ENCODE measurements around the gene TLK1. TPM values are rescaled to one million over a fixed set of nuclear protein-coding genes. Genes with fewer than 3 reads are reported as not detected.

TLK1 gene
- total RNA-seq, 1 donor from 2014 or later, result 50.2 TPM

- no peak overlapping the region for H3K27ac ChIP-seq (ENCODE audit: low read depth, low read length)
- DNase-seq (ENCODE audit: low read depth), result no peak
- Mint-ChIP-seq H3K27ac (ENCODE audit: unreplicated experiment) (no peak overlapping the region), H3K4me1 (ENCODE audit: low read depth, unreplicated experiment) (peaks cover 22% of the 10 kb centered on the region), H3K4me3 (ENCODE audit: unreplicated experiment) (no peak overlapping the region), H3K27me3 (ENCODE audit: low read depth, unreplicated experiment) (no peaks in the 10 kb centered on the region), H3K36me3 (ENCODE audit: low read depth, unreplicated experiment) (peaks cover 27% of the 10 kb centered on the region), H3K9me3 (ENCODE audit: unreplicated experiment) (no peaks in the 10 kb centered on the region)
- no peaks in the 10 kb centered on the region for H3K9me3 ChIP-seq (ENCODE audit: insufficient read depth, low read depth, low read length)
- H2AFZ ChIP-seq (ENCODE audit: low read depth, low read length), result no peak overlapping the region
- no peaks in the 10 kb centered on the region for H3K27me3 ChIP-seq (ENCODE audit: insufficient read depth, low read length)
- H3K4me2 ChIP-seq (ENCODE audit: low read length), result no peak overlapping the region
- H3K36me3 ChIP-seq (ENCODE audit: insufficient read depth, low read length), result peaks cover 19% of the 10 kb centered on the region
- peaks cover 27% of the 10 kb centered on the region for H3K4me1 ChIP-seq (ENCODE audit: insufficient read depth, low read length)
- no peak overlapping the region for H3K9ac ChIP-seq (ENCODE audit: low read length)
- no peak overlapping the region for H3K4me3 ChIP-seq (ENCODE audit: insufficient read depth, low read depth, low read length)
- no peaks in the 10 kb centered on the region for H3K79me2 ChIP-seq (ENCODE audit: insufficient read depth, low read length)
- TF ChIP-seq EZH2 (IDR thresholded peaks at IDR 0.05; ENCODE audit: insufficient read depth, low read length) (no peak), CTCF (IDR thresholded peaks at IDR 0.05; ENCODE audit: insufficient read depth, low read depth, low read length) (no peak)
- no peak for FAIRE-seq
- H4K20me1 ChIP-seq (ENCODE audit: insufficient read depth, low read length), result peaks cover 35% of the 10 kb centered on the region
These were observed 190.7 kb downstream of the TLK1 start for GRCh38 chr2:170969872-170970496.

- Histone ChIP-seq H3K9ac (ENCODE audit: low read length) (no peak overlapping the region), H3K4me2 (ENCODE audit: low read length) (no peak overlapping the region), H3K79me2 (ENCODE audit: insufficient read depth, low read length) (no peaks in the 10 kb centered on the region), H2AFZ (ENCODE audit: low read depth, low read length) (no peak overlapping the region), H3K9me3 (ENCODE audit: insufficient read depth, low read depth, low read length) (no peaks in the 10 kb centered on the region), H3K4me1 (ENCODE audit: insufficient read depth, low read length) (peaks cover 27% of the 10 kb centered on the region), H4K20me1 (ENCODE audit: insufficient read depth, low read length) (peaks cover 37% of the 10 kb centered on the region), H3K36me3 (ENCODE audit: insufficient read depth, low read length) (peaks cover 21% of the 10 kb centered on the region), H3K4me3 (ENCODE audit: insufficient read depth, low read depth, low read length) (no peak overlapping the region), H3K27me3 (ENCODE audit: insufficient read depth, low read length) (no peaks in the 10 kb centered on the region), H3K27ac (ENCODE audit: low read depth, low read length) (no peak overlapping the region)
- DNase-seq (ENCODE audit: low read depth) (no peak), FAIRE-seq (no peak)
- no peak for TF ChIP-seq EZH2 (IDR thresholded peaks at IDR 0.05; ENCODE audit: insufficient read depth, low read length)
- no peak for TF ChIP-seq CTCF (IDR thresholded peaks at IDR 0.05; ENCODE audit: insufficient read depth, low read depth, low read length)
- Mint-ChIP-seq H3K27ac (ENCODE audit: unreplicated experiment) (no peak overlapping the region), H3K36me3 (ENCODE audit: low read depth, unreplicated experiment) (peaks cover 25% of the 10 kb centered on the region), H3K4me1 (ENCODE audit: low read depth, unreplicated experiment) (peaks cover 19% of the 10 kb centered on the region), H3K4me3 (ENCODE audit: unreplicated experiment) (no peak overlapping the region), H3K9me3 (ENCODE audit: unreplicated experiment) (no peaks in the 10 kb centered on the region), H3K27me3 (ENCODE audit: low read depth, unreplicated experiment) (no peaks in the 10 kb centered on the region)
These were observed 191.7 kb downstream of the TLK1 start for GRCh38 chr2:170969030-170969429.

All from astrocyte (in vitro differentiated cells and primary cell).